ENCODE measurements around the gene LRIG1.
A peak's percentile ranks its signal among the peaks of the same experiment; 100 is the strongest.

GRCh38 chr3:66393333-66394005, 107.4 kb downstream of the LRIG1 start:
- TF ChIP-seq CTCF (IDR thresholded peaks at IDR 0.05) (no peak), POLR2AphosphoS5 (IDR thresholded peaks at IDR 0.05) (peak; percentile 71)

Data from prostate gland (tissue), 2 donors.